PC-3 (cell line): Measurements from ENCODE around the gene STAT4. TPM values are rescaled to one million over a fixed set of nuclear protein-coding genes. Genes with fewer than 3 reads are reported as not detected.
A peak's percentile ranks its signal among the peaks of the same experiment; 100 is the strongest.

Source experiments
- ATAC-seq: fragments of 200-7000 bp; cut with Tn5 transposase; 2 replicates; pipeline ENCODE4 v1.9.1; 2020; ENCODE audit warnings: mild to moderate bottlenecking, moderate library complexity
- BruUV-seq: library from RNA; stranded (reverse); fragments of 400-500 nt; replicated peaks from 2 replicates; lab custom pipeline; 2021; lab: Mats Ljungman, UMichigan
- CTCF ChIA-PET: fragments of 300-600 bp; sonication (Branson Sonifier 250); formaldehyde crosslinking; loops from one replicate; lab custom pipeline; 2022; ENCODE audit warnings: antibody characterized with exemption; lab: Charles Lee
- POLR2A ChIA-PET: fragments of 300-600 bp; sonication (Branson Sonifier 250); formaldehyde crosslinking; loops from one replicate; lab custom pipeline; 2022; ENCODE audit warnings: antibody characterized with exemption; ENCODE audit not compliant: unreplicated experiment; lab: Charles Lee
- DNase-seq: peaks from one replicate; pipeline ENCODE4 v3.0.0-alpha.2; 2015
- H2AFZ ChIP-seq: fragments of 300-600 bp; sonication (generic); 2 replicates; pipeline ENCODE4 v1.6.0; 2016; ENCODE audit warnings: antibody characterized with exemption, low read length
- H3F3A ChIP-seq: fragments of 300-600 bp; sonication (generic); one replicate; pipeline ENCODE4 v1.6.0; 2017; ENCODE audit warnings: antibody characterized with exemption, low read length, control low read depth, mild to moderate bottlenecking; ENCODE audit not compliant: unreplicated experiment
- H3K27ac ChIP-seq: fragments of 300-600 bp; sonication (generic); 2 replicates; pipeline ENCODE4 v1.5.1; 2016; ENCODE audit warnings: mild to moderate bottlenecking, low read length
- H3K27me3 ChIP-seq: fragments of 300-600 bp; sonication (generic); 2 replicates; pipeline ENCODE4 v1.6.1; 2016; ENCODE audit warnings: low read length, mixed read lengths
- H3K36me3 ChIP-seq: fragments of 300-600 bp; sonication (generic); 2 replicates; pipeline ENCODE4 v1.6.1; 2016; ENCODE audit warnings: low read depth, mixed run types, low read length, mixed read lengths
- H3K4me1 ChIP-seq: fragments of 300-600 bp; sonication (generic); 2 replicates; pipeline ENCODE4 v1.5.1; 2016; ENCODE audit warnings: low read length; ENCODE audit not compliant: insufficient read depth
- H3K4me2 ChIP-seq: fragments of 300-600 bp; sonication (generic); 2 replicates; pipeline ENCODE4 v1.6.0; 2016; ENCODE audit warnings: low read length
- H3K4me3 ChIP-seq: fragments of 300-600 bp; sonication (generic); 2 replicates; pipeline ENCODE4 v1.5.1; 2016; ENCODE audit warnings: mild to moderate bottlenecking, low read length, mixed read lengths
- H3K79me2 ChIP-seq: fragments of 300-600 bp; sonication (generic); 2 replicates; pipeline ENCODE4 v1.6.1; 2017; ENCODE audit warnings: low read length, mixed read lengths
- H3K9ac ChIP-seq: fragments of 300-600 bp; sonication (generic); 2 replicates; pipeline ENCODE4 v1.6.0; 2016; ENCODE audit warnings: mild to moderate bottlenecking, low read length
- H3K9me2 ChIP-seq: fragments of 300-600 bp; sonication (generic); replicated peaks from 2 replicates; pipeline ENCODE4 v1.6.1; 2016; ENCODE audit warnings: mixed run types, low read length, mixed read lengths
- H3K9me3 ChIP-seq: fragments of 300-600 bp; sonication (generic); 2 replicates; pipeline ENCODE4 v1.6.1; 2016; ENCODE audit warnings: low read length, mixed read lengths
- H4K20me1 ChIP-seq: fragments of 300-600 bp; sonication (generic); 2 replicates; pipeline ENCODE4 v1.6.1; 2016; ENCODE audit warnings: low read length, mixed read lengths
- CTCF ChIP-seq: fragments of 300-600 bp; sonication (generic); conservative IDR thresholded peaks from 2 replicates; pipeline ENCODE4 v1.5.1; 2017; ENCODE audit warnings: antibody characterized with exemption, low read depth, mild to moderate bottlenecking, low read length
- EZH2 ChIP-seq: fragments of 300-600 bp; sonication (generic); IDR thresholded peaks from one replicate; pipeline ENCODE4 v1.6.1; 2017; ENCODE audit warnings: antibody characterized with exemption, mild to moderate bottlenecking, low read length; ENCODE audit not compliant: unreplicated experiment
- EZH2phosphoT487 ChIP-seq: fragments of 300-600 bp; sonication (generic); IDR thresholded peaks from 2 replicates; pipeline ENCODE4 v1.6.1; 2018; ENCODE audit warnings: mild to moderate bottlenecking, antibody characterized with exemption, low read length, borderline replicate concordance
- intact Hi-C: fragments of 100-400 bp; cut with micrococcal nuclease; formaldehyde crosslinking; loops from 2 replicates; pipeline ENCODE4 v1.9.0; 2023
- total RNA-seq: library from RNA; depleted of rRNA; stranded (reverse); fragments of >200 nt; gene quantifications from 2 replicates; pipeline ENCODE4 v1.2.3, GENCODE V29; 2014

The STAT4 gene
- total RNA-seq, 1 experiment from 2014 or later: 1.6 TPM

GRCh38 chr2:190986221-190986953, 164.4 kb downstream of the STAT4 start:
- H3K9me2 ChIP-seq: no peaks in the 10 kb centered on the region
- intact Hi-C loops: no loop called here
- H3K4me2 ChIP-seq: no peak overlapping the region
- ChIA-PET CTCF (no interaction called here), POLR2A (no interaction called here)
- TF ChIP-seq EZH2: no peak
- TF ChIP-seq EZH2phosphoT487: no peak
- no peak for TF ChIP-seq CTCF
- no peaks in the 10 kb centered on the region for H3F3A ChIP-seq
- no peaks in the 10 kb centered on the region for H3K27me3 ChIP-seq
- DNase-seq (no peak), ATAC-seq (no peak)
- no peak overlapping the region for H3K27ac ChIP-seq
- no peaks in the 10 kb centered on the region for H4K20me1 ChIP-seq
- no peaks in the 10 kb centered on the region for H3K79me2 ChIP-seq
- no peak overlapping the region for H3K4me3 ChIP-seq
- BruUV-seq: no TSS peak
- no peak overlapping the region for H2AFZ ChIP-seq
- peaks cover 14% of the 10 kb centered on the region for H3K4me1 ChIP-seq
- H3K9me3 ChIP-seq: no peaks in the 10 kb centered on the region
- H3K36me3 ChIP-seq: peaks cover 89% of the 10 kb centered on the region
- H3K9ac ChIP-seq: no peak overlapping the region

GRCh38 chr2:190984595-190984994, 166.2 kb downstream of the STAT4 start:
- ATAC-seq: peak; percentile 85

GRCh38 chr2:190982262-190983034, 168.3 kb downstream of the STAT4 start:
- CTCF ChIA-PET: no interaction called here
- no peak overlapping the region for H2AFZ ChIP-seq
- no peak overlapping the region for H3K4me2 ChIP-seq
- POLR2A ChIA-PET: no interaction called here
- peaks cover 46% of the 10 kb centered on the region for H3K4me1 ChIP-seq
- H3K9me3 ChIP-seq: no peaks in the 10 kb centered on the region
- H3K36me3 ChIP-seq: peaks cover 87% of the 10 kb centered on the region
- no peaks in the 10 kb centered on the region for H3K79me2 ChIP-seq
- no peak overlapping the region for H3K9ac ChIP-seq
- TF ChIP-seq CTCF (no peak), EZH2 (no peak), EZH2phosphoT487 (no peak)
- DNase-seq: no peak
- no TSS peak for BruUV-seq
- H3K4me3 ChIP-seq: no peak overlapping the region
- H3F3A ChIP-seq: no peaks in the 10 kb centered on the region
- no peak overlapping the region for H3K27ac ChIP-seq
- H4K20me1 ChIP-seq: no peaks in the 10 kb centered on the region
- ATAC-seq: no peak
- no peaks in the 10 kb centered on the region for H3K9me2 ChIP-seq
- H3K27me3 ChIP-seq: no peaks in the 10 kb centered on the region
- intact Hi-C loops: no loop called here

More at GRCh38 chr2:190984595-190984994, 166.2 kb downstream of the STAT4 start:
- H4K20me1 ChIP-seq: no peaks in the 10 kb centered on the region
- H3K4me2 ChIP-seq: 0 out of 2 replicates have a peak overlapping the region, but pooled peaks have one; percentile 18
- H3K27ac ChIP-seq: peak overlapping the region; percentile 23
- DNase-seq: peak; percentile 58
- H3K9me3 ChIP-seq: no peaks in the 10 kb centered on the region
- peaks cover 85% of the 10 kb centered on the region for H3K36me3 ChIP-seq
- H3K9me2 ChIP-seq: no peaks in the 10 kb centered on the region
- BruUV-seq: no TSS peak
- H3K4me3 ChIP-seq: no peak overlapping the region
- no peak for TF ChIP-seq EZH2phosphoT487
- H3K27me3 ChIP-seq: no peaks in the 10 kb centered on the region
- CTCF ChIA-PET: no interaction called here
- no peak overlapping the region for H2AFZ ChIP-seq
- peaks cover 30% of the 10 kb centered on the region for H3K4me1 ChIP-seq
- POLR2A ChIA-PET: no interaction called here
- H3K79me2 ChIP-seq: no peaks in the 10 kb centered on the region
- intact Hi-C loops: no loop called here
- H3K9ac ChIP-seq: no peak overlapping the region
- H3F3A ChIP-seq: no peaks in the 10 kb centered on the region
